ENCODE measurements around the gene TTF2.
A peak's percentile ranks its signal among the peaks of the same experiment; 100 is the strongest.
"Not testable (repeated sequence)": the region's sequence is repeated elsewhere in the genome, so short reads cannot be mapped to it uniquely, and the experiment has no call there.

Gene TTF2

DNA sequence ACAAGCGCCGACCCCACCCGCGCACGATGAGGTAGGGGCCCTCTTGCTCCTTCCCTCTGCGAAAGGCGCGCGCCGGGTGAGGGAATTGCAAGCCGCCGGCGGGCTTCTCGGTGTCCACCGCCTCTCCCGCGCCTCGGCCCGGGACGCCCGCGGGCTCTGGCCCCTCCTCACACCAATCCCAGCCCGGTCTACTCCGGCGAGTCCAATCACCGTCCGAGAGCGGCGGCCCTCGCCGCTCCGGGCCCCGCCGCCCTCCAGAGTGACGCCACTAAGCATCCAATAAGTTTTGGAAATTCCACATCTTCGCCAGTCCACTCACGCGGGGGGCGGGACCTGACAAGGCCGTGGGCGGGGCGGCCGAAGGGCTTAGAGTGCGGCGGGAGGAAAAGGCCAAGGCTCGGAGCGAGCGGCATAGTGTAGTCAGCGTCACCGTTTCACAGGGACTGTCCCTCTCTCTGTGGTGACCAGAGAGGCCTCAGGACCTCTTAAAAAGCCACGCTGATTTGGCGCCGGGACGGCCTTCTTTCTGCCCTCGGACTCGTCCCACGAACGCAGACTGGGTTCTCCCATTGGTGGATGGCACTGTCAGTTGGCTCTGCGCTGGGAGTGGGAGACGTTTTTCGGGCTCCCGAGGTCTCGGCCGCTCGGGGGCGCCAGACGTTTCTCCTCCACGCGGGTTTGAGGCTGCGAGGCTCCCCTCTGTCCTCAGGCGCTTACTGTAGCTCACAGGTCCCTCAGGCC, 61.6 kb downstream of the TTF2 start, which contains the start of gene TRIM45:
TRIM45 (minus strand) TSS at position 161 of the 741 bp plus-strand sequence. CDS start 548 bp downstream, outside the sequence.
- peak; percentile 98 for DNase-seq (ENCODE audit: low read depth)

DNA sequence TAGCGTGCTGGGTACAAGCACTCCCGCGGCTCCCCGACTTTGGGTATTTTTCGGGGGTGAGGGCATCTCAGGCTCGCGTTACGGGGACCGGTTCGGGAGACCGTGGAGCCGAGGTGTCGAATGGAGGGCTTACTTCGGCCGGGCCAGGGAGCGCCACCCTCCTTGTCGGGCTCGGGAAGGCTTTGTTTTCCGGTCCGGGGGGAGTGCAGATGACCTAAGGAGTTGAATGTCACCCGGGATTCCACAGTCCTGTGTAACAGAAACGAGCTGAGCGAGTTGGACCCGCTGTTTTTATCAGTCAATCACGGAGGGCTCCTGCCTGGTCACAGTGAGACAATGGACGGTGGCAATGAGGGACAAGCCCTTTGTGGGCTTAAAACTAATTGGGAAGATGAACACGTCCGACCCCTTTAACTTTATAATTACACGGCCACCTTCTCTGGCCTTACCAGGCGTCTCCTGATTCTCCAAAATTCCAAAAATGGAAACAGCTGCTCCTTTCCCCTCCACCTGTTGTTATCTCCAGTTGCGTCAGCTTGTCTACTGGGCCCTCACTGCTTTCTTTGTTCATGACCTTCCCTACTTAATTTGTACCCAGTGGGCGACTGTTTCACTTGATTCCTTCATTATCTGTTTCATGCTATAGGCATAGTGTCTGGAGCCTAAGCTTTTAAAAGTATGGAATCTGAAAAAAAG, 62.4 kb downstream of the TTF2 start:
- DNase-seq (ENCODE audit: low read depth): no peak

DNA sequence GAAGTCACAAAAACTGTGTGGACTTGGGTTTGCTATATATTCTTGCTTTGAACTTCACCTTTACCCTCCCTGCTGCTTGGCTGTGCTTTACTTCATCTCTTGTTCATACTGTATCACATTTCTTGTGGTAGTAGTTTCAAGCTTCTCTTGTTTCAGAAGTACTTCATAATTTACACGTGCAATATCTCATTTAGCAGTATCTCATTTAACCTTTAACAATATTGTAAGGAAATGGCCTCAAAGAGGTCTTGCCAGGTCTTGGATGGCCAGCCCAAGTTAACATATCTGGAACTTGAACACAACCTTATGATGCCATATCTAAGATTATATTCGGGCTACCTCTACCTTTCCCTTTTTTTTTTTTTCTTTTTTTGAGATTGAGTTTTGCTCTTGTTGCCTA, 63.1 kb downstream of the TTF2 start:
- DNase-seq (ENCODE audit: low read depth): no peak

DNA sequence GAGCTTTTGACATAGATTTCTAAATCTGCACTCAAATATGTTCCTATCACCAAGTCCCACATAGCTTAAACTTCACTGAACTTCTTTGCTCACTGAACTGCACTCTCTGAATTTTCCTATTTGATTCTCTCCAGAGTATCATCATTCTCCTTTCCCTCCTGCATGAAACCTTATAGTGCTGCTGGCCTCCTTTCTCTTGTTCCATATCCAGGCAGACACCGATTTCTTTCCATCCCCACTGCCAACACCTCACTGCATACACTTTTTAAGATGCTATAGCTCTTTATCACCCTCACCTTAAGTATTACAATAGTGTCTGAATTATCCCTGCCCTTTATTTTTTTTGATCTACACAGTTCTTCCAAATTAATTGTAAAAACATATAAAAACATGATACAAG, 64.5 kb downstream of the TTF2 start:
- no peak for DNase-seq (ENCODE audit: low read depth)

DNA sequence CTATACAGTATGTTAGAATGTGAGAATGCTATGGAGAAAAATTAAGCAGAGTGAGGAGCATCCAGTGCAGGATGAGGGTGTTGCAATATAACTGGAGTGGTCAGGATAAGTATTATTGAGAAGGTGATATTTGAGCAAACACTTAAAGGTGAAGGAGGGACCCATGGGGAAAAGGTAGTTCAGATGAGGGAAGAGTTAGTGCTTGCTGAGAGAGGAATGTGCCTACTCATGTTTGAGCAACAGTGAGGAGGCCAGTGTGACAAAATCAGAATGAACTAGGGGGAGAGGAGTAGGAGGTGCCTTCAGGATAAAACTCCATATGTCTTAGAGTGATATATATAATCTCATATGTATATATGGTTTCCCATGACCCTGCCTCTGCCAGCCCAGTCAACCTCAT, 67.7 kb downstream of the TTF2 start:
- DNase-seq (ENCODE audit: low read depth): peak; percentile 43

DNA sequence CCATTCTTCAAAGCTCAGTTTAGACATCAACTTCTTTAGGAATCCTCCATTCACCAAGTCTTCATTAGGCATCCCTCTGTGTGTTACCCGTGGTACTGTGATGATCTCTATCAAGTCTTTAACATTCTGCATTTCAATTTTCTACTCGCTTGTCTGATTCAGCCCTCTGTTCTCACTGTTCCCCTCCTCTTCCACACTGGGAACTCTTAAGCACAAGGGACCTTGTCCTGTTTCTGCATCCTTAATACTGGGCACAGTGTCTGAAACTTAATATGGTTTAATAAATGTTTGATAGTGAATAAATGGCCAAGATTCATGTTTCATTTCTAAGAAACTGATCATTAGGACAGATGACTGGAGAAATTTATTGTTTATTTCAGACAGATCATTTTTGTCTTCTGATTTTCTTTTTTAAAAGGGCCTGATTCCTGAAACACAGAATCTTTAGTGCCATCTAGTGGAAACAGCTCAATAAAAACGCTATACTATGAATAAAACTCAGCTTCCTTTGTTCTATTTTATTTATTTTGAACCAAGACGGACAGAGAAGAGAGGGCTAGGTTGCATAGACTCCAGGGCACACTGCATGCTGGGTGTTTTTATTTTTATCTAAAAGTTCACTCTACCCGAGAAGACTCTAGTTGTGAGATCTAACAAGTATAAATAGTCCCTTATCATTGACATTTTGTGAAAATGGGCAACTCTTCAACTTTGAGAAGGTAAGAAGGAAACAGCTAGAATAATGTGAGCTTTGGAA, 68.4 kb downstream of the TTF2 start:
- peak; percentile 61 for DNase-seq (ENCODE audit: low read depth)

DNA sequence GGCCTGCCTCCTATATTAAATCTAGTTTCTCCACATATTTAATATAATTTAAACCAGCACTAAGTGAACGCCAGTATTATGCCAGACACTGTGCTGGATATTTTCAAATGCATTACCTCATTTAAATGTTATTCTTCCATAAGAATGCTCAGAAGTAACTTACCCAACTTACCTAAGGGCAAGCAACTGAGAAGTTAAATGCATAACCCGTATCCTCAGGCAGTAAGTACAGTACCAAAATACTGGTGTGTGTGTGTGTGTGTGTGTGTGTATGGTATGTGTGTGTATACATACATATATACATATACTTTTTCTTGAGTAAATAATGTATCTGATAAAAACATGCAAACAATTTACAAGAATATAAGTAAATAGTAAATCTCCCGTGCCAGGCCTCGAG, 70.4 kb downstream of the TTF2 start:
- DNase-seq (ENCODE audit: low read depth): no peak

DNA sequence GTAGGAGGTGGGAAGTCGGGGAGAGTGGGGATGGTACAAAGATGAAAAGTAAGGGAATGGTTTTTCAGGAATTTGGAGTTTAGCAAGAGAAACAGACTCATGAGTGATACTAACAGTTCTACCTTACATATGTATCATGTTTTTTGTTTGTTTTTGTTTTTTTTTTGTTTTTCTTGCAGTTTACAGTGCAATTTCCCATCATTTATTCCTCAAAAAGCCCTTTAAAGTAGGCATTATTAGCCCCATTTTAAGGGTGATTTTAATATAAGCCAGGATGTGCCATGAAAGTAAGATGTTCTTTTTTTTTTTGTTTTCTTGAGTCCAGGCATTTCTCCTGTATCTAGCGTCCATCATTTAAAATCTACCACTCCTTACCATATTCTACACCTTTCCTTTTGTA, 75.2 kb downstream of the TTF2 start:
- no peak for DNase-seq (ENCODE audit: low read depth)

DNA sequence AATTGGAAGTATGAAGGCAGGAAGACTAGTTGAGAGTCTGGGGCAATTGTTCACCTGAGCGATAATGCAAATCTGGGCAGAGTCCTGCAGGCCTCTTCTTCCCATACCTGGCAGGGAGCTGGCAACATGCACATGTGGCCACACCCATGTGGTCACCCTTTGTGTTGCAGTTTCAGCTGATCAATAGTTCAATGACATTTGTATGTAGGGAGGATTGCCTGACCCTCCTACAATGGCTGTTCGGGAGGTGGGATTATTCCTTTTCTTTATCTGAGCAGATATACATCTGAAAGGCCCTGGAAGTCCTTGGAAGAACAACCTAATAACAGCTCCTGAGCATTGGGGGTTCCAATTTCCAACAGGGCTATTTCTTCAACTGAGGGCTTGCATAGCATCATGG, 76.6 kb downstream of the TTF2 start:
- DNase-seq (ENCODE audit: low read depth): no peak

DNA sequence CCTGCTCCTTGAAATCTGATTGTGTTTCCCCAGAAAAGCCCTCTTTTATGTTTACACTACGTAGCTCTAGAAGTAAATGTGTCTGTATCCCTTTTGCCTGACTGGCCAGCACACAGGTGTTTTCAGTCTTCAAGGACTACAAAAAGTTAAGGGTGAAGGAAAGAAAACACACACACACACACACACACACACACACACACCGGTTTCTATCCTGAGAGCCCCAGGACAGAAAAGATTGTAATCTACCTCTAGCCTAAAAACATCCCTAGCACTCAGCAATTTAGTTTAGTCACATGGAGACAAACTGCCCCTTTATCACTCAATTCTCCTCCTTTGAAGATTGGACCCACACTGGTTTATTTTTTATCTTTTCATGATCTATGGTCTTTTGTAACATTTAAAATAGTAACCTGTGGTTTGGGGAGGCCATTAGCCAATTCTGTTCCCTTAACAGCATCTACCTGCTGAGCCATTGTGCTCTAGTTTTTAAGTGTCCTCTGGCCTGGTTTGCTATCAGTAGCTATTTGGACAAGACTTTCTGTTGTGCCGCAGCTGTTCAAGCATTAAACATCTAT, 77.2 kb downstream of the TTF2 start:
- DNase-seq (ENCODE audit: low read depth): no peak

DNA sequence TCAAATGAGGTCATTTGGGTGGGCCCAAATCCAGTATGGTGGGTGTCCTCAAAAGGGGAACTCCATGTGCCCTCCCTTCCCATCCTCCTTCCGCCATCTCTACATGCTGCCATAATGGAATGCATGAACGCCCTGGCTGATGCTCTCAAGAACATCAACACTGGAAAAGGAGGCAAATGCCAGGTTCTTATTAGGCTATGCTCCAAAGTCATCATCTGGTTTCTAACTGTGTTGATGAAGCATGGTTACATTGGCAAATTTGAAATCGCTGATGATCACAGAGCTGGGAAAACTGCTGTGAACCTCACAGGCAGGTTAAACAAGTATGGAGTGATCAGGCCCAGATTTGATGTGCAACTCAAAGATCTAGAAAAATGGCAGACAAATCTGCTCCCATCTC, 78.0 kb downstream of the TTF2 start:
- no peak for DNase-seq (ENCODE audit: low read depth)

DNA sequence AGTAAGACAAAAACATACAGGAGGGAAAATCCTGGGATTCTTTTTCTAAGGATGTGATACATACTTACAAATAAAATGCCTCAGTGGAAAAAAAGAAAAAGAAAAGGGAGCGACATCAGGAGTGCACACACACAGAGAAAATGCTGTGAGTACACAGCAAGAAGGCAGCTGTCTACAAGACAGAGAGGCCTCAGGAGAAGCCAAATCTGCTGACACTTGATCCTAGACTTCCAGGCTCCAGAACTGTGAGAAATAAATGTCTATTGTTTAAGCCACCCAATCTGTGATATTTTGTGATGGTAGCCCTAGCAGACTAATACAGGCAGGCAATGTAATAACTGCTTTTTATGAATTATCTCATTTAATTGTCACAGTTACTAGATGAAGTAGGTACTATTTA, 78.4 kb downstream of the TTF2 start:
- no peak for DNase-seq (ENCODE audit: low read depth)

DNA sequence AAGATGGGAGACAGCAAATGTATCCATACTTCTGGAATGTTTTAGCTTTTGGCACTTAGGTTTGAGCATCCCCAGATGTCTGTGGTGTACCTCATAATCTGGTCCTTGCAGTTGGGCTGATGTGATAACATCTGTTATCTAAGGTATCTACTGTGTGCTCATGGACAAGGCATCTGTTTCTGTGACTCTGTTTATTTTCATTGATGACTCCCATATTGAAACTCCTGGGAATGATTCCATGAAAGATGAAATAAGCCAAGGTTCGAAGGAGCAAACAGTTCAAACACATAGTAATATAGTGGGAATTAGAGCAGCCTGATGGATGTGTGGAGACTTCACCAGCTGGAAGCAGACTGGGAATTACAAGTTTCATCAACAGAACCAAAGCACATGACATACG, 82.1 kb downstream of the TTF2 start:
- DNase-seq (ENCODE audit: low read depth): peak; percentile 9

DNA sequence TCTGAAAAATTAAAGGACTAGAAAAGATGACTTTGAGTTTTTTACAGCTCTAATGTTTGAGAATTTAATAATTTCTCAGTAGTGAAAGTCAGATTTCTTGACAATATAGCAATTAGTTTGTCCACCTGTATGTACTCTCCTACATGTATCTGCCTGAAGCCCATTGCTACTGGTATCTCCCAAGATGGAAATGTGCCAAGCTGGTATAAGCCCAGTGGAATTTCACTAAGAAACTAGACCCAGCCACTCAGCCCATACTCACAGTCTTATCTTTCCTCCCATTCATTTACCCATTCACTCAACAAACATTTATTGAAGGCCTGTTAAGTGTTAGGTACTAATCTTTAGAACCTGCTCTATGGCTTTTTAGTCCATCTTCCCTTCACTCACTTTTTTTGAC, 83.0 kb downstream of the TTF2 start:
- DNase-seq (ENCODE audit: low read depth): no peak

DNA sequence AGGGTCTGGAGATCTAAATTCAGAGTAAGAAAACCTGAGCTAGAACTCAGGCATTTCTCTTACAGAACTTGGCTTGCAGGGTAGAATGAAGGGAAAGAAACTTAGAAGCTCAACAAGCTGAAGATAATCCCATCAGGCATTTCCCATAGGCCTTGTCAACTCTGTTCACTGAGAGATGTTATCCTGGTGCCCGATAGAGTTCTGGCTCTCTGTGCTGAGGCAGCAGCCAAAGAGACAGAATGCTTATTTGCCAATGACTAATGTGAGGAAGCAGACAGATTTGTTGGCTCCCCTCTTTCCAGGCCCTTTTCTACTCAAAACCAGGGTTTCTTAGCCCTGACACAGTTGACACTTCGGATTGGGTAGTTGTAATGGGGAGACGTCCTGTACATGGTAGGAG, 83.7 kb downstream of the TTF2 start:
- DNase-seq (ENCODE audit: low read depth): no peak

DNA sequence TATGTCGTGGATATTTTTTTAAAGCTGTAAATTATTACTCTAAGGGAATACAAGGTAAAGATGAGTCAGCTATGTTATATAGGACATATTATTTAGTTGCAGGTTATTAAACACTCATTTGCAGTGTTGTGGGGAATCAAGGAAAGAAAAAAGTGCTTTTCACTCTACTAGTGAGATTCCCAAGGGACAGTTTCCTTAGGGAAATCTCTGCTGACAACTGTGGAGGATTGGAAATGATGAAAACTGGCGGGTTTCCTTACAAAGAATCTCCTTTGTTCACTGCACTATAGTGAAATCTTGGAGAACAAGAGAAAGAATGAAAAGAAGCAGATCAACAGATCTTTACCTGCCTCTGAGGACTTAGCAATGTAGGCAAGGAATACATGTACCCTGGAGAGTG, 85.9 kb downstream of the TTF2 start:
- DNase-seq (ENCODE audit: low read depth): no peak

DNA sequence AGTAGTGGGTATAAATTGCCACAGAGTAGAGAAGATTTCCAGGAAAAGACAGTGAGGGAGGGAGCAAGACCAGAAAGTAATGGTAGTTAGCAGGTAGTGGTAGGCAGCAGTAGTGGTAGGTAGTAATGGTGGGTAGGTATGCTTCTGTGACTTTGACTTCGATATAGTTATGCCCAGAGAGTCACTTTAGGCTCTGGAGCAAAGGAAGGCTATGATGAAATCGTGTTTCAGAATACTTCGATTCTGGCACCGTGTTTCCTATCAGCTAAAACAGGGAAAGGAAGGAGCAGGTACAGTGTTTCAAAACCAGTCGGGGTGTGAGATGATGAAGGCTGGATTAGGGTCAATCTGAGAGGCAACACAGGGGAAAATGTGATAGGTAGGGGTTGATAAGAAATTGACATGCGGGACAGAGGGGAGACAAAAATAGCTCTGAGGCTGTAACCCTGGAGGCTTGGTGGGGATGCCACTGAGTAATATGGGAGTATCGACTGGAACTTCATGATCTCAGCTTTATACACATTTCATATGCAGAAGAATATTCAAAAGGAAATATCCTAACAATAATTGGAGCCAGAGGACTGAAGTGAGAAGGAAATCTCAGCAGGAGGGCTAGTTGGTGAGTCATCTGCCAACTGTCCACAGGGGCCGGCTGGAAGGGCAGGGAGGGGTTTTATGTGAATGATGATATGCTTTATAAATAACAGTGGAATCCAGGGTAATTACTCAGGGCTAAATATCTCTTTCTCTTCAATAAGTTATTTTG, 86.6 kb downstream of the TTF2 start:
- peak; percentile 92 for DNase-seq (ENCODE audit: low read depth)

DNA sequence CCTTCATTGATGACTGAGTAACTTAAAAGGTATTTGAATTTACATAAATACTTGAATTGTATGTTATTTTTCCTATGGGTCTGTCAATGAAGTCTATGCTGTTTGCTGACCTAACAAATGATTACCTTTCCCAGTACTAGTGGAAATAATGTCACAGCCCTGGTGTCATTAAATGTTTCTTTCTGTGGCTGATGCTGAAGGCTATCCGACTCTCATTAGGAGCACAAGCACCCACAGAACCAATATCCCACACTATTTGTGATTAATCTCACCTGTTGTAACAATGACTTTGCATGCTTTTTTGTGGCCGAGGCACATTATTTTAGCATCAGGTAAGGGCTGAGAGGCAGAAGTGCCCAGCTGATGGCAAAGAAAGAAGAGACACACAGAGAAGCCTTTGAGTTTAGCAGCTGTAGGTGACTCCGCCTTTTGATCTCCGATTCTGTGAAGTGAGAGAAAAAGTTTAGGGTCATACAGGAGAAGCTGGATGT, 87.3 kb downstream of the TTF2 start:
- no peak for DNase-seq (ENCODE audit: low read depth)

DNA sequence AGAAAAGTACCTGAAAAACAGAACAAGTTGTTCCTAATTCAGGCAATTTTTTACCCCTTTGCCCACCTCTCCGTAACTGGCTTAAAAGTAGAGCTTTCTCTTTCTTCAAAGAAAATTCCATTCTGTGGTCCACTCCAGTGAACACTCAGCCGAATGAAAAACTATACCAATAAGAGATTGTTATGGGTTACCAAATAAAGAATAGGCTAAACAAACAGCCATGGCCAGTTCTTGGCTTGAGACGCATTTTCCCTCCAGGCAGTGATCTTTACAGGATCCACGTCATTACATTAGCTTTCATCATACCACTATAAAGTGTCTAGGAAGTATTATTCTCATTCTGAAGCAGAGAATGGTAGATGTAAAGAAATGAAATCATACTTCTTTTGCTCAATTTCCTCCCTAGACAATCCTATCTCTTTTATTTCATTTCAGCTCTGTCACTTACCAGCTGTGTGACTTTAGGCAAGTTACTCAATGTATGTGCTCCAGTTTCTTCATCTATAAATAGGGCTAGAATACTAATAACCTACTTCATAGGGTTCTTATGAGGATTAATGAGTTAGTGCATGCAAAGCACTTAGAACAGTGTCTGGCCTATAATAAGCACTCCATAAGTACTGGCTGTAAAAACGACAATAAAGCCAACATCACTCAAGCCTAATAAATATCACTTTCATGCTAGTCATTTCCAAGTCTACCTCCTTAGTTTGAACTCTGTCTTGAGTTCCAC, 87.9 kb downstream of the TTF2 start:
- peak; percentile 59 for DNase-seq (ENCODE audit: low read depth)

DNA sequence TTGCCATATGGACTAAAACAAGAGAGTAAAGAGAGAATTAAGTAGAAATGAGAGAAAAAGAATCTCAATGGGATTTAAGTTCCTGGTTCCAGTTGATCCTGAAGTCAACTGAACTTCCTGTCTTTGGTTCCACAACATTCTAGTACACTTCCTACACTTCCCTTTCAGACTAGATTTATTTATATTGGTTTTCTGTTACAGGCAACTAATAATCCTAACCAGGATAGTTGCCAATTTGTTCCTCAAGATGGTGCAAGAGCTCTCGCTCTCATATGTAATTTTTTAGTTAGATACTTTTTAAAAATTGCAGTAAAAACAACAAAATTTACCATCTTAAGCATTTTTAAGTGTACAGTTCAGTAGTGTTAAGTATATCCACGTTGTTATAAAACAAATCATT, 90.2 kb downstream of the TTF2 start:
- peak; percentile 77 for DNase-seq (ENCODE audit: low read depth)

DNA sequence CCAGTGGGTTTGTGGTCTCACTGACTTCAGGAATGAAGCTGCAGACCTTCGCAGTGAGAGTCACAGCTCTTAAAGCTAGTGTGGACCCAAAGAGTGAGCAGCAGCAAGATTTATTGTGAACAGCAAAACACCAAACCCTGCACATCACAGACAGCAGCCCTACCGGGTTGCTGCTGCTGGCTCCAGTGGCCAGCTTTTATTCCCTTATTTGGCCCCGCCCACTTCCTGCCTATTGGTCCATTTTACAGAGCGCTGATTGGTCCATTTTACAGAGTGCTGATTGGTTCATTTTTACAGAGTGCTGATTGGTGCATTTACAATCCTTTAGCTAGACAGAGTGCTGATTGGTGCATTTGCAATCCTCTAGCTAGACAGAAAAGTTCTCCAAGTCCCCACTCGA, 91.2 kb downstream of the TTF2 start:
- not testable (repeated sequence) for DNase-seq (ENCODE audit: low read depth)

Measured in iris pigment epithelial cell (primary cell).